ENCODE data around the gene TCL1B. TPM values are rescaled to one million over a fixed set of nuclear protein-coding genes. Genes with fewer than 3 reads are reported as not detected.

TCL1B gene
- total RNA-seq, 4 donors from 2014 or later: not detected

GRCh38 chr14:95710106-95710505 is 23.9 kb downstream of the TCL1B start:
- intact Hi-C loops (cut with DNase I; ENCODE audit: low total_unique reads): no loop called here
- in situ Hi-C loops (cut with MboI; ENCODE audit: low sequenced_read_pairs in 4 of 4): no loop called here
- Histone ChIP-seq H3K4me1 (no peaks in the 10 kb centered on the region), H3K9me3 (no peaks in the 10 kb centered on the region), H3K4me3 (no peak overlapping the region), H3K27me3 (peaks cover 0 to 7% (median 0%) of the 10 kb centered on the region in 3 donors), H3K27ac (no peak overlapping the region), H3K36me3 (no peaks in the 10 kb centered on the region)
- DNase-seq (no peak), ATAC-seq (no peak)
- TF ChIP-seq CTCF (IDR thresholded peaks at IDR 0.05 in 4 of 5, conservative IDR thresholded peaks at IDR 0.05 in 1 of 5) (no peak), POLR2A (IDR thresholded peaks at IDR 0.05) (no peak)

DNA sequence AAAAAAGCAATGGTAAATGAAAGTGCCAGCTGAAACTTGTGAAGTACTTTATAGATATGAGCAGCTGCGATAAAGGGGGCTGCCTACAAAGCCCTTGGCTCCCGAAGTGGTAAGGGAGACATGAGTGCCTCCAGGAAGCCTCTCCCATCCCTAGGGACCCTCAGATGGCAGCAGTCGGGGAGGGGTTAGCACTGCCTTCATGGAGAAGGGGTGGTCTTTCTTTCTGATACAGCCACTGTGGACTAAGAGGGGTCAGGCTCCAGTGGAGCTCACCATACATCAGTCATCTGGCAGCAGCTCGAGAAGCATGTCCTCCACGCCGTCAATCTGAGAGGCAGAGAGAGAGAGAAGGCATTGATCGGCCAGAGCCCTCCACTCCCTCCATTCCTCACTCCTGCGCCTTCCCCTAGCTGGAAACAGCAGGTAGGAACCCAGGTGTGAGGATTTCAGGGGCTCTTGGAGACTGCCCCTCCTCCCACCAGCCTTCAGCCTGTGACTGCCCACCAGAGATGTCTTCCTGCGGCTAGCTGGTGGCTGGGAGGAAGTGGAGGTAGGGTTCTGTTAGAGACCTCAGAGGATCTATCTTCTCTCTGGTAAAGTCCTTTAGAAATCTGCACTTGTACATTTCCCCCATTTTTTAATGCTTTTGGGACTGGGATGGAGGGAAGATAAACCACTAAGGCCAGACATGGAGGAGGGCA is 25.4 kb downstream of the TCL1B start:
- H3K27me3 ChIP-seq: peaks cover 0 to 7% (median 0%) of the 10 kb centered on the region in 3 donors
- no peaks in the 10 kb centered on the region for H3K4me1 ChIP-seq
- intact Hi-C loops (cut with DNase I; ENCODE audit: low total_unique reads) (no loop called here), in situ Hi-C loops (cut with MboI; ENCODE audit: low sequenced_read_pairs in 4 of 4) (no loop called here)
- H3K4me3 ChIP-seq: no peak overlapping the region
- no peak for ATAC-seq
- H3K36me3 ChIP-seq: no peaks in the 10 kb centered on the region
- no peak for DNase-seq
- no peak overlapping the region for H3K27ac ChIP-seq
- H3K9me3 ChIP-seq: no peaks in the 10 kb centered on the region
- TF ChIP-seq POLR2A (IDR thresholded peaks at IDR 0.05) (no peak), CTCF (IDR thresholded peaks at IDR 0.05 in 4 of 5, conservative IDR thresholded peaks at IDR 0.05 in 1 of 5) (no peak)

DNA sequence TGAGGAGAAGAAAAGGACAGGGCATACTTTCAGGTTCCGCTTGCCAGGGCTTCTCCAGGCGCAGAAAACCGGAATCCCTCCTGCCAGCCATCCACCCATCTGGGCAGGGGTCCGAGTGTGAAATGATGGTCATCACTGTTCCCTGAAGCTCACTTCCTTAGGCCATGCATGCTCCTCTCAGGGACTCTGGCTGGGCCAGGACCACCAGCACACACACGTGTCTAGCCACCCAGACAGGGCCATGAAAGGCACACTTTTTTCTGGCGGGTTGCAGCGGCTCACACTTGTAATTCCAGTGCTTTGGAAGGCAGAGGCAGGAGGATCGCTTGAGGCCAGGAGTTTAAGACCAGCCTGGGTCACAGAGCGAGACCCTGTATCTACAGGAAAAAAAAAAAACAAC is 26.2 kb downstream of the TCL1B start:
- DNase-seq: no peak
- Histone ChIP-seq H3K36me3 (no peaks in the 10 kb centered on the region), H3K9me3 (no peaks in the 10 kb centered on the region), H3K4me3 (no peak overlapping the region), H3K27ac (no peak overlapping the region), H3K4me1 (no peaks in the 10 kb centered on the region), H3K27me3 (peaks cover 0 to 7% (median 0%) of the 10 kb centered on the region in 3 donors)
- no peak for ATAC-seq
- TF ChIP-seq CTCF (IDR thresholded peaks at IDR 0.05 in 4 of 5, conservative IDR thresholded peaks at IDR 0.05 in 1 of 5) (no peak), POLR2A (IDR thresholded peaks at IDR 0.05) (no peak)
- in situ Hi-C loops (cut with MboI; ENCODE audit: low sequenced_read_pairs in 4 of 4) (no loop called here), intact Hi-C loops (cut with DNase I; ENCODE audit: low total_unique reads) (no loop called here)

DNA sequence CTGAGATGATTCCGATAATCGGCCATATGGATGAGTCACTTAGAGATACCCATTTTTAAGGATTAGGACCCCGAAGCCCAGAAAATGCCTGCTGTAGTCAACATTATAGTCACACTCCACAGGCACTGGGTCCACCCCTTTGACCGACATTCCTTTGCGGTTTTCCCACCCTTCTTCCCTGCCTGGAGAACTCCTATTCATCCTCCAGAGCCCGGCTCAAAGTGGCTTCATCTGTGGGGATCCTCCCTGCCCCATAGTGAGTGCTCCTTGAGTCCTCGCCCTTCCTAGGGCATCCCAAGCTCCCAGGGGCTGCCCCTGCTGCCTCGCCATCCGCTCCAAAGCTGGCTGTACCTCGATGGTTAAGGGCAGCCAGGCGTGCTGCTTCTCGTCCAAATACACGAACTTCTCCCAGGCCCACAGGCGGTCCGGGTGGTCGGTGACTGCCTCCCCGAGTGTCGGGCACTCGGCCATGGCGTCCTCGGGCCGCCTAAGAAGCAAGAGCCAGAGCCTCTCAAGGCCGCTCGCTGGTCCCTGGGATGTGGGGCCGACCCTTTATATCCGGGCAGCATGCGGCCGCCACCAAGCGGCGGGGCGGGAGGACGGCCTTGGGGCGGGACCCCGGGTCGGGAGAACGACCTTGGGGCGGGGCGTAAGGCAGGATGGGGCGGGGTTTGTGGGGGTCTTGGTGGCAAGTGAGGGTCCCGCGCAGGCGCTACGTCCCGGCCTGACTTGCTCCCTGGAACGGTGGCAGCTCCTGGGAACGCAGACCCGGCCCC is 27.6 kb downstream of the TCL1B start, which contains the start of gene TCL1A:
TSS of gene TCL1A (minus strand) at position 530 of the 776 bp plus-strand sequence. CDS start at position 471, 59 bp downstream.
- Histone ChIP-seq H3K27ac (no peak within 1 kb of the TSS), H3K36me3 (no peaks in the 10 kb centered on the region), H3K27me3 (peaks cover 0 to 7% (median 0%) of the 10 kb centered on the region in 3 donors), H3K4me1 (no peaks in the 10 kb centered on the region), H3K4me3 (no peak within 1 kb of the TSS), H3K9me3 (no peaks in the 10 kb centered on the region)
- TF ChIP-seq CTCF (IDR thresholded peaks at IDR 0.05 in 4 of 5, conservative IDR thresholded peaks at IDR 0.05 in 1 of 5) (no peak), POLR2A (IDR thresholded peaks at IDR 0.05) (no peak)
- in situ Hi-C loops (cut with MboI; ENCODE audit: low sequenced_read_pairs in 4 of 4) (no loop called here), intact Hi-C loops (cut with DNase I; ENCODE audit: low total_unique reads) (no loop called here)
- DNase-seq: no peak
- no peak for ATAC-seq
